OCI-LY3 (cell line): Measurements from ENCODE around the gene CFAP43.

Source experiments
- H2AFZ ChIP-seq: fragments of 200-600, 300-600 bp; shearing (Covaris generic); 2 replicates; pipeline ENCODE4 v1.6.0; 2014; ENCODE audit warnings: antibody characterized with exemption, low read depth, low read length
- H3K27ac ChIP-seq: fragments of 200-600, 300-600 bp; sonication (generic); 2 replicates; pipeline ENCODE4 v1.5.1; 2014; ENCODE audit warnings: mild to moderate bottlenecking, low read length, moderate library complexity, mixed read lengths
- H3K27me3 ChIP-seq: fragments of 200-600, 300-600 bp; sonication (generic); 2 replicates; pipeline ENCODE4 v1.6.1; 2014; ENCODE audit warnings: low read depth, low read length, mixed read lengths
- H3K36me3 ChIP-seq: fragments of 200-600, 300-600 bp; sonication (generic); replicated peaks from 2 replicates; pipeline ENCODE3; 2014; ENCODE audit warnings: low read depth, low read length, mixed read lengths
- H3K4me1 ChIP-seq: fragments of 300-600, 200-600 bp; sonication (generic); 2 replicates; pipeline ENCODE4 v1.6.1; 2014; ENCODE audit warnings: low read length, mixed read lengths
- H3K4me2 ChIP-seq: fragments of 200-600, 300-600 bp; sonication (generic); 2 replicates; pipeline ENCODE4 v1.6.1; 2014; ENCODE audit warnings: low read length, mixed read lengths
- H3K4me3 ChIP-seq: fragments of 300-600, 200-600 bp; sonication (generic); 2 replicates; pipeline ENCODE4 v1.5.1; 2014; ENCODE audit warnings: antibody characterized with exemption, mild to moderate bottlenecking, low read length, moderate library complexity
- H3K79me2 ChIP-seq: fragments of 300-600, 200-600 bp; shearing (Covaris generic); 2 replicates; pipeline ENCODE4 v1.6.1; 2014; ENCODE audit warnings: mild to moderate bottlenecking, low read length, mixed read lengths
- H3K9ac ChIP-seq: fragments of 300-600, 200-600 bp; shearing (Covaris generic); 2 replicates; pipeline ENCODE4 v1.6.0; 2014; ENCODE audit warnings: mild to moderate bottlenecking, low read length, moderate library complexity
- H3K9me3 ChIP-seq: fragments of 200-600, 300-600 bp; shearing (Covaris generic); 2 replicates; pipeline ENCODE4 v1.6.1; 2014; ENCODE audit warnings: low read length, mixed read lengths; ENCODE audit not compliant: insufficient read depth
- H4K20me1 ChIP-seq: fragments of 200-600, 300-600 bp; sonication (generic); 2 replicates; pipeline ENCODE4 v1.6.1; 2016; ENCODE audit warnings: low read length, mixed read lengths; ENCODE audit not compliant: insufficient read depth
- CTCF ChIP-seq: fragments of 200-600, 300-600 bp; sonication (generic); IDR thresholded peaks from 2 replicates; pipeline ENCODE4 v1.5.1; 2014; ENCODE audit warnings: antibody characterized with exemption, low read length, low read depth
- EZH2phosphoT487 ChIP-seq: fragments of 200-600 bp; shearing (Covaris generic); IDR thresholded peaks from 2 replicates; pipeline ENCODE4 v1.6.1; 2018; ENCODE audit warnings: antibody characterized with exemption, mixed run types, low read depth

CFAP43 gene

GRCh38 chr10:104113376-104113956 lies 118.7 kb downstream of the CFAP43 start:
- H3K4me1 ChIP-seq: peaks cover 20% of the 10 kb centered on the region
- TF ChIP-seq EZH2phosphoT487 (no peak), CTCF (no peak)

GRCh38 chr10:104109908-104110662 lies 122.1 kb downstream of the CFAP43 start:
- no peak overlapping the region for H2AFZ ChIP-seq
- H3K9ac ChIP-seq: no peak overlapping the region
- H3K9me3 ChIP-seq: no peaks in the 10 kb centered on the region
- no peaks in the 10 kb centered on the region for H3K79me2 ChIP-seq
- no peak overlapping the region for H3K4me3 ChIP-seq
- H3K4me2 ChIP-seq: peak overlapping the region; percentile 52
- H3K36me3 ChIP-seq: no peaks in the 10 kb centered on the region
- H3K4me1 ChIP-seq: peaks cover 20% of the 10 kb centered on the region
- H3K27ac ChIP-seq: no peak overlapping the region
- H3K27me3 ChIP-seq: no peaks in the 10 kb centered on the region
- TF ChIP-seq CTCF (no peak), EZH2phosphoT487 (no peak)
- no peaks in the 10 kb centered on the region for H4K20me1 ChIP-seq

More at GRCh38 chr10:104113376-104113956, 118.7 kb downstream of the CFAP43 start:
- H2AFZ ChIP-seq: no peak overlapping the region
- H3K4me3 ChIP-seq: no peak overlapping the region
- no peak overlapping the region for H3K9ac ChIP-seq
- H3K79me2 ChIP-seq: no peaks in the 10 kb centered on the region
- H3K9me3 ChIP-seq: no peaks in the 10 kb centered on the region
- H3K27ac ChIP-seq: no peak overlapping the region
- no peaks in the 10 kb centered on the region for H3K27me3 ChIP-seq
- no peaks in the 10 kb centered on the region for H3K36me3 ChIP-seq
- peak overlapping the region; percentile 9; the same call in 1 of the 2 replicates for H3K4me2 ChIP-seq
- H4K20me1 ChIP-seq: no peaks in the 10 kb centered on the region

- no peaks in the 10 kb centered on the region for H3K9me3 ChIP-seq
- no peaks in the 10 kb centered on the region for H3K36me3 ChIP-seq
- H2AFZ ChIP-seq: no peak overlapping the region
- H3K9ac ChIP-seq: no peak overlapping the region
- peaks cover 5% of the 10 kb centered on the region for H3K4me1 ChIP-seq
- H3K4me2 ChIP-seq: no peak overlapping the region
- no peaks in the 10 kb centered on the region for H3K79me2 ChIP-seq
- no peaks in the 10 kb centered on the region for H4K20me1 ChIP-seq
- no peaks in the 10 kb centered on the region for H3K27me3 ChIP-seq
- no peak overlapping the region for H3K4me3 ChIP-seq
- TF ChIP-seq EZH2phosphoT487 (no peak), CTCF (no peak)
- no peak overlapping the region for H3K27ac ChIP-seq
Measured at GRCh38 chr10:104104926-104105325, 127.2 kb downstream of the CFAP43 start.

GRCh38 chr10:104104418-104104817 lies 127.7 kb downstream of the CFAP43 start:
- no peak overlapping the region for H3K4me3 ChIP-seq
- H3K36me3 ChIP-seq: no peaks in the 10 kb centered on the region
- no peaks in the 10 kb centered on the region for H3K79me2 ChIP-seq
- H3K9me3 ChIP-seq: no peaks in the 10 kb centered on the region
- no peak for TF ChIP-seq EZH2phosphoT487
- no peak for TF ChIP-seq CTCF
- H3K9ac ChIP-seq: no peak overlapping the region
- no peaks in the 10 kb centered on the region for H4K20me1 ChIP-seq
- H2AFZ ChIP-seq: no peak overlapping the region
- H3K27ac ChIP-seq: no peak overlapping the region
- no peak overlapping the region for H3K4me2 ChIP-seq
- H3K4me1 ChIP-seq: peaks cover under 1% of the 10 kb centered on the region; the same call in 1 of the 2 replicates
- no peaks in the 10 kb centered on the region for H3K27me3 ChIP-seq
